ENCODE results near the gene GNA12.

DNA sequence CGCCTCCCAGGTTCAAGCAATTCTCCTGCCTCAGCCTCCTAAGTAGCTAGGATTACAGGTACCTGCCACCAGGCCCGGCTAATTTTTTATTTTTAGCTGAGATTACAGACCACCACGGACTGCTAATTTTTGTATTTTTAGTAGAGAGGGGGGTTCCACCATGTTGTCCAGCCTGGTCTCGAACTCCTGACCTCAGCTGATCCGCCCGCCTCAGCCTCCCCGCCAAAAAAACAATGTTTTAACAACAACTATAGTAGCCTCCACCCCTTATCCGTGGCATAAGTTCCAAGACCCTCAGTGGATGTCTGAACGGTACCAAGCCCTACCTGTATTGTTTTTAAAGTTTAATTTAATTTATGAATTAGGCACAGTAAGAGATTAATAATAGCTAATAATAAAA is 48.2 kb downstream of the GNA12 start:
- TF ChIP-seq, protein P1, sequence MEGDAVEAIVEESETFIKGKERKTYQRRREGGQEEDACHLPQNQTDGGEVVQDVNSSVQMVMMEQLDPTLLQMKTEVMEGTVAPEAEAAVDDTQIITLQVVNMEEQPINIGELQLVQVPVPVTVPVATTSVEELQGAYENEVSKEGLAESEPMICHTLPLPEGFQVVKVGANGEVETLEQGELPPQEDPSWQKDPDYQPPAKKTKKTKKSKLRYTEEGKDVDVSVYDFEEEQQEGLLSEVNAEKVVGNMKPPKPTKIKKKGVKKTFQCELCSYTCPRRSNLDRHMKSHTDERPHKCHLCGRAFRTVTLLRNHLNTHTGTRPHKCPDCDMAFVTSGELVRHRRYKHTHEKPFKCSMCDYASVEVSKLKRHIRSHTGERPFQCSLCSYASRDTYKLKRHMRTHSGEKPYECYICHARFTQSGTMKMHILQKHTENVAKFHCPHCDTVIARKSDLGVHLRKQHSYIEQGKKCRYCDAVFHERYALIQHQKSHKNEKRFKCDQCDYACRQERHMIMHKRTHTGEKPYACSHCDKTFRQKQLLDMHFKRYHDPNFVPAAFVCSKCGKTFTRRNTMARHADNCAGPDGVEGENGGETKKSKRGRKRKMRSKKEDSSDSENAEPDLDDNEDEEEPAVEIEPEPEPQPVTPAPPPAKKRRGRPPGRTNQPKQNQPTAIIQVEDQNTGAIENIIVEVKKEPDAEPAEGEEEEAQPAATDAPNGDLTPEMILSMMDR (IDR thresholded peaks at IDR 0.05 in 4 of 5, conservative IDR thresholded peaks at IDR 0.05 in 1 of 5): no peak
- no peak for TF ChIP-seq POLR2A (IDR thresholded peaks at IDR 0.05)
